Glomerular endothelial cell (primary cell): Measurements from ENCODE around the gene SCP2. TPM values are rescaled to one million over a fixed set of nuclear protein-coding genes. Genes with fewer than 3 reads are reported as not detected.

Source experiments
- DNase-seq: peaks from one replicate; pipeline ENCODE4 v3.0.0-alpha.2; 2011; ENCODE audit warnings: low read depth, low spot score; ENCODE audit errors: extremely low read depth
- total RNA-seq: library from RNA; depleted of rRNA; stranded (reverse); fragments of >200 nt; gene quantifications from 2 replicates; pipeline ENCODE4 v1.2.3, GENCODE V29; 2015

SCP2 gene
- total RNA-seq, 1 donor from 2014 or later = 89.1 TPM

- no peak for DNase-seq
These were observed 152.2 kb downstream of the SCP2 start for GRCh38 chr1:53079251-53079650.

- no peak for DNase-seq
These were observed 153.0 kb downstream of the SCP2 start for GRCh38 chr1:53080041-53080440.

- DNase-seq = no peak
These were observed 153.7 kb downstream of the SCP2 start for GRCh38 chr1:53080769-53081168.

DNA sequence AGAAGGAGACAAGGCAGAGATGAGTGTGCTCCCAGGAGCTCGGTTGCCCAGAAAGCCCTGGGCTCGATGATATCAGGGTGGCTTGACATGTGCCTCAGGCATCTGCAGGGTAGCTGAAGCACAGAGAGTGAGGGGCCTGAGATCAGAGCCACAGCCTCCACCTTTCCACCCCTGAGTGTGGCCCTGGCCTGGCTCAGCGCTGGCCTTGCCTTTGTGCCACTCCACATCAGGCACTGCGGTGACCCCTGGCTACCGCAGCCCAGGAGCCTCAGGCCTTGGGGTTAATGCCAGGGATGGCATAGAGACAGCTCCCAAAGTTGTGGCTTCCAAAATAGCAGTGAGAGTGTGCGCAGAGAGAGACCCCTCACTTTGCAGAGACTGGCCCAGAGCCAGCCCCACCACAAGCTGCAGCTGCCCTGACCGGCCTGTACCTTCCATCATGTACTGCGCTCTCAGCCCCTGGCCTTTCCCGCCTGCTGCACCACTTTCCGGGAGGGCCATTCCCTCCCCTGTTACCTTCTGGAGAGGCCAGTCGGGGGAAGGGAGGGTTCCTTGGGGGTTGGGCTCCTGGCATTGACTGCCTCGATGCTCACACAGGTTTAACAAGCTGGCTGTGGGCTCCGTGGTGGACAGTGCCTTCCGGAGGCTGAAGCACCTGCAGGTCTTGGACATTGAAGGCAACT, 154.4 kb downstream of the SCP2 start:
- DNase-seq = no peak

GRCh38 chr1:53082826-53083455, 155.9 kb downstream of the SCP2 start:
- DNase-seq = no peak

- no peak for DNase-seq
These were observed 156.8 kb downstream of the SCP2 start for GRCh38 chr1:53083636-53084588.

- DNase-seq = no peak
These were observed 157.5 kb downstream of the SCP2 start for GRCh38 chr1:53084589-53084971.

DNA sequence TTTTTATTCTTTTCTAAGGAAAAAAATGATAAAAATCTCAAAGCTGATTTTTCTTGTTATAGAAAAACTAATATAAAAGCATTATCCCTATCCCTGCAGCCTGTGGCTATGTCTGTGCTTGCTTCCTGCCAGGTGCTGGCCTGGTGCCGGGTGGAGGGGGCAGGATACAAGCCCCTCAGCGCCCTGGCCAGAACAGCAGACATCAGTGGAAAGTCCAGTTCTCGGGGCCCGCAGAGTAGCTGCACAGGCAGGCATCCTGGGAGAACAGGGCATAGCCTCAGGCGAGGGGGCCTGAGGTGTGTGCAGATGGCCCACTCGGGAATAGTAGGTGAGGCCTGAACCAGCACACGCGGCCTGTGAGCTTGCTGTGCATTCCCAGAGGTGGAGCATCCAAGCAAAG, 158.3 kb downstream of the SCP2 start:
- no peak for DNase-seq

DNA sequence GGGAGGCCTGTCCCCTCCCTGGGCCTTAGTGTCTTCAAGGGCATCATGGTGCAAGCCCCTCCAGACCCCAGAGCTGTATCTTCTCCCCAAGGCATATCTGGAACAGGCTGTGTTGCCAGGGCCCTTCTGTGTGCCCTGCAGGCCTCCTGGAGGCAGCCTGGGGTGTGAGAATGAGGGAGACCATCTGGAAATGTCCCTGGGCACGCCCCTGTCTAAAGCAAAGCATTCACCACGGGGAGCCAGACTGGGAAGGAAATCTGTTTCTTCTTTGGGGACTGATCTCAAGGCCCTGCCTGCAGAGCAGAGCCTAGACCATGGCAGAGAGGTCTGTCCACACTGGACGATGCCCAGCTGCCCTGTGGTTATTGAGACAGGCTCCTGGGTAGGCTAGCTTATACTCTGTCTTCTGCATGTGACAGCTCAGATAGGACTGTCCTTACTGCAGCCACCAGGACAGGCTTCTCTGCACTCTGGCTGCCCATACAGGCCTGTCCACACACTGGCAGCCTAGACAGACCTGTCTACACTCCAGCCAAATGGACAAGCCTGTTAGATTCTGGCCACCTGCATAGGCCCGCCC, 159.5 kb downstream of the SCP2 start:
- DNase-seq = no peak

DNA sequence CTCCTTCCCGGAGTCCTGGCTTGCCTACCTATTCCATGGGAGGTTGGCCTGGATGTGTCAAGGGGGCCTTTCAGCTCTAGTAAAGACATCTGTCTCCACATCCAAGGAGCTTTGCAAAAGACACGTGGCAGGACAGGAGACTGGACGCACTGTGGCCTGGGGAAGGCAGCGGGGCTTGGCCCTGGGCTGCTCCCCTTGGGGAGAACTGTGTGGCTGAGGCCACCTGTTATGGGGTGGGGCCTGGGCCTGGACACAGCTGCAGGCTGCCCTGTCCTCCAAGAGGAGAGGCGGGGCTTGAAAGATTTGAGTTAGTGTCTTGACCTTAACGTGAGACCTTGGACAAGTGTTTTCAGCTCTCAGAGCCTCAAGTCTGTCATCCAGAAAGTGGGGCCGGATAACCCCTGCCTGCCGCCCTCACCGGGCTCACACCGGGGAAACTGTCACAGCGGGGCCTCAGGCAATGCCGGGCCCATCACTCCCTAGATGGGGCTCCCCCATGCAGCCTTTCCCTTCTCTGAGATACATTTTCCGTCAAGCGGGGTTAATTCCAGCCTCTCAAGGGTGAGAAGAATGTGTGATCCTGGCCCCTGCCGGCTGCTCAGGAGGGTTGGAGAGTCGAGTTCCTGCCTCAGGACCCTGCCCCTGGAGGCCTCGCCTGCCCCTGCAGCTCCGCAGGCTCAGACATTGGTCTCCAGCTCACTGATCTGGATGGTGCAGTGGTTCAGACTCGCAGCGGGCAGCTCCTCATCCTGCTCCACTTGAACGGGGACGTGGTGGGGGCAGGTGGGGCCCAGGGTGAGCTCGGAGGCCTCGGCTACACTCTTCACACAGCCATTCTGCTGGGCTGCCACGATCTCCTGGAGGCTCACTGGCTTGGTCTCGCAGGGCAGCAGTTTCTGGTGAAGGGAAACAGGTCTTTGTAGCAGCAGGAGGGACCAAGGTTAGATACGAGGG, 160.5 kb downstream of the SCP2 start:
- DNase-seq = no peak

- no peak for DNase-seq
These were observed 161.7 kb downstream of the SCP2 start for GRCh38 chr1:53088616-53089300.

DNA sequence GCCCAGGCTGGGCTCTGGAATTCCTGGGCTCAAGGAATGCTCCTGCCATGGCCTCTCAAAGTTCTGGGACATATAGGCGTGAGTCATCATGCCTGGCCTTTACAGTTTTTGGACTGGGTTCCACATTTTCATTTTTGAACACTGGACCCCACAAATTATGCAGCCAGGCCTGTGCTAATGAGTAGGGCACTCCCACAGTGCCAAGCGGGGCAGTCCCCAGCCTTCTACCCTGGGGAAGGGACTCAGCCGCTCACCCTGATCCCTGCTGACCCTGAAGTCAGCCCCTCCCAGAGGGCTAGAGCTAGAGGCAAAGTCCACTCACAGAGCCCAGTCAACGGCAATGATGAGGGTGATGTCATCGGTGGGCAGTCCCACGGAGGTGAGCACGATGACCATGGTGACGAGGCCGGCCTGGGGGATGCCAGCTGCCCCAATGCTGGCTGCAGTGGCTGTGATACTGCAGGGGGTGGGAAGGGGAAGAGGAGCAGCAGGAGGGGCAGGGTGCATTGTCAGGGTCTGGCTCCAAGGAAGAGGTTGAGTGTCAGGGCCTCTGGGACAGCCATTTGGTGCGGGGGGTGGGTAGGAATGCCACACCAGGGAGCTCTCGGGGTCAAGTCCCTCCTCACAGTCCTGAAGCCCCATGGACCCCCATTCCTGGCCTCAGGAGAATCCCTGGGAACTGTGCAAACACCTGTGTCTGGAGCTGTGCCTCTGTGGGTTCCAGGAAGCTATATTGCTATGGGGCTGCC, 162.6 kb downstream of the SCP2 start:
- DNase-seq = no peak

DNA sequence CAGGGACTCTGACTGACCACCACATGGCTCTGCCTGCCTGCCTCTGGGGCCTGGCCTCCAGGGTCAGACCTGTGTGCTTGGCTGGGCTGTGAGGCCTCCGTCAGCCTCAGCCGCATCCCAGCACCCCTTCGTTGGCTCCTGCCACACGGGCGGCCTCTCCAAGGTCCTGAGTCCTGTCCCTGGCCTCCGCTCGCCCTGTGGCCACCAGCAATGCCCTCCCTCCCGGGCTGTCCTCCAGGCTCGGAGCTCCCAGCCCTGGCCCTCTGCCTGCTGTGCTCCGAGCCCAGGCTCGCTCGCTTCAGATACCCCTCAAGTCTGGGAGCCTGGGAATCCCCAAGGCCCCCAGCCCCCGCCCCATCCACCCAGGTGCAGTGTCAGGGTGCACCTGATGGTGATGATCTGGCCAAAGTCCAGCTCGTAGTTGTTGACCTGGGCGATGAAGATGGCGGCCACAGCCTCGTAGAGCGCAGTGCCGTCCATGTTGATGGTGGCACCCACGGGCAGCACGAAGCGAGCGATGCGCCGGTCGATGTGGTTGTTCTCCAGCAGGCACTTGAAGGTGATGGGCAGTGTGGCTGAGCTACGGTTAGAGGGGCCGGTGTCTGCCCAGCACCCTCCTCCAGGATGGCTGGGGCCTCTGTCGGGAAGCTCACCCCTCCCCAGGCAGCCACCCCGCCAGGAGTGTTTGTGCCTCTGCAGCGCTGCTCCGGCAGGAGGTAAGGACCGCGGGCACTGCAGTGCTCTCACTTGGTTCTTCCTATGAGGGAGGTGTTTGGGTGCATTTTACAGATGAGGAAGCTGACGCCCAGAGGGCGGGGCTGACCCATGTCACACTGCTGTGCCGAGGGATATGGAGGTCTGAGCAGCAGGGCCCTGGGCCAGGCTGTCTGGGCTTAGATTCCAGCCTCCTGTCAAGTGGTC, 163.4 kb downstream of the SCP2 start:
- DNase-seq = no peak

DNA sequence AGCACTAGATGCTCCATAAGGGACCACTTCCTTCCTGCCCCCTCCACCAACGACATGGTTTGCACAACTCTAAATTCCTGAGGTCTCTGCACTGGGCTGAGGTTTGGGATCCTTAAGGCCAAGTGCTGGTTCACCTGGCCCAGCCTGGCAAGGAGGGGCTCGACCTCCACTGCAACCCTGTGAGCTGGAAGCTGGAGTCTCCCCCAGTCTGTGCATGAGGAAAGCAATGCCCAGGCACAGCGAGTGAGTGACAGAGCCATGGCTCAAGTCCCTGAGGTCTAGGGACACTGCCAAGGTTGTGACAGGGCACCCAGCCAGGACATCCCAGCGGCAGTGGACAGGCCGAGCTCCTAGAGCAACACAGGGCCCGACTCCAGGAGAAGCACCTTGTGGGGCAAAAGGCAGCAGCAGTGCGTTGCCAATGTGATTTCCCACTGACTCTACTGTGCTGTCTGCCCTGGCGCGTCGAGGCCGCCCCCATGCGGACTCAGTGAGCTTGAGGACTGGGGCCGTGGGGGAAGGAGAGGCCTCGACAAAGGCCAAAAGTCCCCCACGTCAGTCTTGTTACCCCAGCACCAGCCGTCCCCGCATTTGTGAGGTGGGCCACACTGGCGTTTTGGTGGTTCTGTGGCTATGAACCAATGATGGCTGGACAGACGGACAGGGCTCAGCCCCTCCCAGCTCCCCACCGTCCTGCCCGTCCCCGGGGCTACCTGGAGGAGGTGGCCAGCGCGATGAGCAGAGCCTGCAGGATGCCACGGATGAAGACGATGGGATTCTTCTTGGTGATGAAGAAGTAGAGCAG, 165.0 kb downstream of the SCP2 start:
- DNase-seq = no peak

DNA sequence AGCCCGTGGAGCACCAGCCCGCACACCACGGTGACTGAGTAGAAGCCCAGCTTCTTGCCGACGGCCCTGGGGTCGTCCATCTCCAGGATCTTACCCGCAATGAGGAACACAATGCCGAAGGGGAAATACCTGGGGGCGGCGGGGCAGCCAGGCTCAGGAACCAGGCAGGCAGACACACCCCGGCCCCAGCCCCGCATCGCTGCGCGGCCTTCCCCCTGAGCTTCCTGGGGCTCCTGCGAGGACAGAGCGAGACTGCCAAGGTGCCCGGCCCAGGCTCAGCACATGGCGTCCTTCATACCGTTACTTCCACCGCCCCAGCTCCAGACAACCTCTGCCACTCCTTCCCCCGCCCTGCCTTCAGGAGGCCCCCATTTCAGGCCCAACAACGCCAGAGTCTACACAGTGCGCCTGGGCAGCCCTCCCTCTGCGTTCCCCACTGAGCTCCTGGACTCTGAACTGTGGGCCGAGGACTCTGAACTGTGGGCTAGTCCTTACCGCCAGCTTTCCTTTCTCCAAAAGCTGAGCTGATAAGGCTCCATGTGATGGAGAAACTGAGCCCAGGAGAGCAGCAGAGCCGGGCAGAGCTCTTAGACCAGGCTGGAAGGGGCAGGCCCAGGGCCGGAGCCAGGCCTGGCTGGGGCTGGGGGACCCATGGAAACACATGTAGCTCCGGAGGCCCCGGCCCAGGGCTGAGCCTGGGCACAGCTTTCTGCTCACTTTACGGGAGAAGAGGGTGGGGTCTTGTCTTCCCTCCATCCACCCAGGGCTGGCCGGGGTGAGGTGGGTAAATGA, 165.8 kb downstream of the SCP2 start:
- DNase-seq = no peak

- no peak for DNase-seq
These were observed 166.3 kb downstream of the SCP2 start for GRCh38 chr1:53093451-53093754.
